Left ventricle myocardium inferior (tissue), 1 donor: Measurements from ENCODE around the gene SLC35F2. TPM values are rescaled to one million over a fixed set of nuclear protein-coding genes. Genes with fewer than 3 reads are reported as not detected.
A peak's percentile ranks its signal among the peaks of the same experiment; 100 is the strongest.

ENCODE experiments used
- DNase-seq: peaks from one replicate; pipeline ENCODE4 v3.0.0-alpha.2; 2020
- H3K27ac ChIP-seq: fragments of 200-600 bp; replicated peaks from 2 replicates; pipeline ENCODE4 v1.8.0; 2021
- H3K27me3 ChIP-seq: fragments of 200-600 bp; 2 replicates; pipeline ENCODE4 v1.8.0; 2021; ENCODE audit warnings: low read depth
- H3K36me3 ChIP-seq: fragments of 200-600 bp; 2 replicates; pipeline ENCODE4 v1.8.0; 2021
- H3K4me1 ChIP-seq: fragments of 200-600 bp; 2 replicates; pipeline ENCODE4 v1.8.0; 2021
- H3K4me3 ChIP-seq: fragments of 200-600 bp; 2 replicates; pipeline ENCODE4 v1.8.0; 2021; ENCODE audit warnings: mild to moderate bottlenecking, moderate library complexity
- H3K9me3 ChIP-seq: fragments of 200-600 bp; replicated peaks from 2 replicates; pipeline ENCODE4 v1.8.0; 2021
- intact Hi-C: fragments of 100-400 bp; cut with micrococcal nuclease; formaldehyde crosslinking; loops from one replicate; pipeline ENCODE4 v1.11.0; 2022
- total RNA-seq: library from RNA; stranded (reverse); fragmentation: NEBNext Ultra II Directional; extraction: Animal tissue kit (Norgen Biotek cat#: 25700); gene quantifications from one replicate; pipeline ENCODE4 v1.2.1, GENCODE V29; 2021
- TF ChIP-seq, protein P1 (sequence below): fragments of 200-600 bp; IDR thresholded peaks from 2 replicates; pipeline ENCODE4 v1.8.0; 2021; ENCODE audit warnings: antibody characterized with exemption, mild to moderate bottlenecking, borderline replicate concordance
- donor health status: DM: no; HTN: yes; CAD: no; lungs with severe emphysema.

The SLC35F2 gene
- total RNA-seq, 1 donor from 2014 or later: 1.0 TPM

DNA sequence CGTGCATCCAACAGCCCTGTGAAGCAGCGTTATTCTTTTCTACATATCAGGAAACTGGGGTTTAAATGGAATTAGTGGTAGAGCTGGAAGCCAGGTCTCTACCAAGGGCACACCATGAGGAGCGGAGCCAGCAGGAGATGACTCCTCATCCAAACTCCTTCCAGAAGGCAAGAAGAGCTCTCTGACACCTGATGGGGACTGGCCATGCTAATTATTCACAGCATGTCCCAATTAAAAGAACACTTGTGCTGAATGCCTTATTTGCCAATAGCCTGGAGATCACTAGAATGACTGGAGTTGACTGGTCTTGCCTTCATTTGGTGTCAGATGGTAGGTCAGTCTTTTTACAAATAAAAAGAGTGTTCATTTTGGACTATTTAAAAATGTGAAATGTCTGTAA lies 113.9 kb downstream of the SLC35F2 start:
- intact Hi-C loops: no loop called here
- Histone ChIP-seq H3K27ac (no peak overlapping the region), H3K4me3 (no peak overlapping the region)

DNA sequence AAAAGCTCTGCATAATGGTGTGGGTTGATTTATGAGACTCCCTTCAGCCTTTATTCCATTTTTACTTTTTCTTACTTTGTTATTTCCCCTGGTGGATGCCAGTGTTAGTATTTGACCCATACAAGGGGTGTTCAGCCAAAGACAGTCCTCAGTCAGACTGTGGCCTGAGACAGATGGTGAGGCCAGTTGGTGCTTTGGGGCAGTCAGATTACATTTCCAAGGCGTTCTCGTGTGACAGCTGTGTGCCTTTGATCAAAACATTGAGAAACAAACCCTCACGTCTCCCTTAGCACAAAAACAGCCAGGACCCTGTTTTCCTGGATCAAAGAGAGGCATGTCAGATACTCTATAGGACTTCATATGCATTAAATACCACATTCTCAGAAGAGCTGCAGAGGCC lies 115.4 kb downstream of the SLC35F2 start:
- TF ChIP-seq, protein P1, sequence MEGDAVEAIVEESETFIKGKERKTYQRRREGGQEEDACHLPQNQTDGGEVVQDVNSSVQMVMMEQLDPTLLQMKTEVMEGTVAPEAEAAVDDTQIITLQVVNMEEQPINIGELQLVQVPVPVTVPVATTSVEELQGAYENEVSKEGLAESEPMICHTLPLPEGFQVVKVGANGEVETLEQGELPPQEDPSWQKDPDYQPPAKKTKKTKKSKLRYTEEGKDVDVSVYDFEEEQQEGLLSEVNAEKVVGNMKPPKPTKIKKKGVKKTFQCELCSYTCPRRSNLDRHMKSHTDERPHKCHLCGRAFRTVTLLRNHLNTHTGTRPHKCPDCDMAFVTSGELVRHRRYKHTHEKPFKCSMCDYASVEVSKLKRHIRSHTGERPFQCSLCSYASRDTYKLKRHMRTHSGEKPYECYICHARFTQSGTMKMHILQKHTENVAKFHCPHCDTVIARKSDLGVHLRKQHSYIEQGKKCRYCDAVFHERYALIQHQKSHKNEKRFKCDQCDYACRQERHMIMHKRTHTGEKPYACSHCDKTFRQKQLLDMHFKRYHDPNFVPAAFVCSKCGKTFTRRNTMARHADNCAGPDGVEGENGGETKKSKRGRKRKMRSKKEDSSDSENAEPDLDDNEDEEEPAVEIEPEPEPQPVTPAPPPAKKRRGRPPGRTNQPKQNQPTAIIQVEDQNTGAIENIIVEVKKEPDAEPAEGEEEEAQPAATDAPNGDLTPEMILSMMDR: no peak
- intact Hi-C loops: no loop called here
- Histone ChIP-seq H3K4me3 (no peak overlapping the region), H3K27ac (no peak overlapping the region), H3K9me3 (peaks cover 14% of the 10 kb centered on the region), H3K27me3 (peaks cover 14% of the 10 kb centered on the region), H3K4me1 (peaks cover 5% of the 10 kb centered on the region), H3K36me3 (no peaks in the 10 kb centered on the region)
- DNase-seq: no peak

More for the DNA sequence above, 113.9 kb downstream of the SLC35F2 start:
- Histone ChIP-seq H3K9me3 (peaks cover 7% of the 10 kb centered on the region), H3K36me3 (no peaks in the 10 kb centered on the region), H3K4me1 (peaks cover 5% of the 10 kb centered on the region), H3K27me3 (peaks cover 14% of the 10 kb centered on the region)
- DNase-seq: no peak
- TF ChIP-seq, protein P1: no peak

DNA sequence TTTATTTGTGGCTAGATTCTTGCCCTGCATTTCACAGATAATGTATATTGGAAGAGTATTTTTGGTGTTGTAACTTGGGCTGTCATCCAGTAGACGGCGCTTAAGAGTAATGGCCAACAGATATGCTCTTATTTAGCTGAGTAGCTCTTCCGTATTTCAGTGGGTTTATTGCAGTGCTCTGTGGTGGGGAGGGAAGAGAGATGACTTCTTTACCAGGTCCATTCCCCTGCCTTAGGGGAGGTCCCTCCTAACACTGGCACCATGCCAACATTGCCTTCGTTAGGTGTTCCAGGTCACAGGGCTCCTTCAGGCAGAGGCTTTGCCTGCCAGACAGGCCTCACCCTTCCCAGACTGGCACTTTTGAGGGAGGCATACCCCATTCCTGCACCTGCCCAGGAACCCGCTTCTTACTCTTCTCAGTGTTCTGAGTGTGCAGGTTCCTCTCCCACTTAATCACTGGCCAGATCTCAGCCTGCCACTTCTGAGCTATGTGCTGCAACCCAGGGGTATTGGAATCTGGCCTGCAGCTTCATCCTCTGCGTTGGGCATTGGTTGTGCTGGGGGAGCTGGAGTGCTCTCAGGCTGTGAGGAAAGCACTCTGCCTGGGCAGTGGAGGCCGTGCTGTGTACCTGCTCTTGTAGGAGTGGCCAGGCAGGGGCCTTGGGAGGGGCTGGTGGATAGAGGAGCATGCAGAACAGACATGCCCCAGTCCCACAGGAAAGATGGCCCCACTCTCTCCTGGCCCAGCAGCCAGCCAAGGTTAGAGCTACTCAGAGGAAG lies 117.4 kb downstream of the SLC35F2 start:
- no peak for DNase-seq
- intact Hi-C loops: no loop called here
- Histone ChIP-seq H3K4me1 (no peaks in the 10 kb centered on the region), H3K9me3 (peaks cover 14% of the 10 kb centered on the region), H3K4me3 (no peak overlapping the region), H3K27ac (no peak overlapping the region), H3K27me3 (peaks cover 14% of the 10 kb centered on the region), H3K36me3 (no peaks in the 10 kb centered on the region)
- TF ChIP-seq, protein P1: peak; percentile 43

Other genes with a start within 250 kb of the SLC35F2 start
- 64.0 TPM for gene SLN, start 146.7 kb downstream of the SLC35F2 start, total RNA-seq
- 0.52 TPM for gene RAB39A, start 69.7 kb upstream of the SLC35F2 start, total RNA-seq
- 42.5 TPM for gene CUL5, start 150.1 kb upstream of the SLC35F2 start, total RNA-seq